NB4 (cell line): ENCODE measurements around the gene RBM4B.
A peak's percentile ranks its signal among the peaks of the same experiment; 100 is the strongest.

Experiments
- DNase-seq: peaks from one replicate; pipeline ENCODE4 v3.0.0; 2010; ENCODE audit warnings: low read depth
- H3K4me3 ChIP-seq: one replicate; pipeline ENCODE4 v1.5.1; 2011; ENCODE audit warnings: mild to moderate bottlenecking, low read depth, low read length, moderate library complexity
- CTCF ChIP-seq: IDR thresholded peaks from one replicate; pipeline ENCODE4 v1.5.1; 2012; ENCODE audit warnings: low read depth, low read length
- MAX ChIP-seq: IDR thresholded peaks from 2 replicates; pipeline ENCODE4 v1.6.1; 2011; ENCODE audit warnings: low read depth, low read length
- MYC ChIP-seq: IDR thresholded peaks from 2 replicates; pipeline ENCODE4 v1.6.1; 2011; ENCODE audit warnings: low read depth, low read length
- POLR2A ChIP-seq: IDR thresholded peaks from 2 replicates; pipeline ENCODE4 v1.6.1; 2011; ENCODE audit warnings: mild to moderate bottlenecking; ENCODE audit not compliant: insufficient read length; ENCODE audit errors: extremely low read depth

The RBM4B gene

GRCh38 chr11:66652651-66653050 is 25.0 kb downstream of the RBM4B start:
- no peak for TF ChIP-seq MYC
- no peak for TF ChIP-seq POLR2A
- no peak for TF ChIP-seq CTCF
- no peak for TF ChIP-seq MAX

GRCh38 chr11:66651016-66651415 is 26.7 kb downstream of the RBM4B start:
- no peak for DNase-seq
- TF ChIP-seq MAX (no peak), MYC (no peak), POLR2A (no peak), CTCF (no peak)
- H3K4me3 ChIP-seq = no peak overlapping the region

More at GRCh38 chr11:66652651-66653050, 25.0 kb downstream of the RBM4B start:
- DNase-seq = no peak
- H3K4me3 ChIP-seq = no peak overlapping the region

GRCh38 chr11:66649903-66650302 is 27.8 kb downstream of the RBM4B start:
- H3K4me3 ChIP-seq = no peak overlapping the region
- no peak for DNase-seq
- TF ChIP-seq MAX (no peak), CTCF (no peak), MYC (no peak), POLR2A (no peak)

GRCh38 chr11:66646828-66647227 is 30.9 kb downstream of the RBM4B start:
- DNase-seq = no peak
- H3K4me3 ChIP-seq = no peak overlapping the region
- TF ChIP-seq CTCF (no peak), POLR2A (no peak), MYC (no peak), MAX (no peak)

- TF ChIP-seq MAX = no peak
- no peak for TF ChIP-seq CTCF
- no peak for TF ChIP-seq MYC
- no peak for TF ChIP-seq POLR2A
- DNase-seq = no peak
- peak overlapping the region; percentile 26 for H3K4me3 ChIP-seq
Measured at GRCh38 chr11:66643745-66644437, 33.8 kb downstream of the RBM4B start.
